HG02938 (cell line): ENCODE results near the gene GNAZ.

ENCODE experiments used
- ATAC-seq: cut with Tn5 transposase; IDR thresholded peaks from one replicate; pipeline ENCODE4 v1.9.1; 2021; ENCODE audit warnings: mild to moderate bottlenecking, moderate library complexity; ENCODE audit not compliant: unreplicated experiment

The GNAZ gene

DNA sequence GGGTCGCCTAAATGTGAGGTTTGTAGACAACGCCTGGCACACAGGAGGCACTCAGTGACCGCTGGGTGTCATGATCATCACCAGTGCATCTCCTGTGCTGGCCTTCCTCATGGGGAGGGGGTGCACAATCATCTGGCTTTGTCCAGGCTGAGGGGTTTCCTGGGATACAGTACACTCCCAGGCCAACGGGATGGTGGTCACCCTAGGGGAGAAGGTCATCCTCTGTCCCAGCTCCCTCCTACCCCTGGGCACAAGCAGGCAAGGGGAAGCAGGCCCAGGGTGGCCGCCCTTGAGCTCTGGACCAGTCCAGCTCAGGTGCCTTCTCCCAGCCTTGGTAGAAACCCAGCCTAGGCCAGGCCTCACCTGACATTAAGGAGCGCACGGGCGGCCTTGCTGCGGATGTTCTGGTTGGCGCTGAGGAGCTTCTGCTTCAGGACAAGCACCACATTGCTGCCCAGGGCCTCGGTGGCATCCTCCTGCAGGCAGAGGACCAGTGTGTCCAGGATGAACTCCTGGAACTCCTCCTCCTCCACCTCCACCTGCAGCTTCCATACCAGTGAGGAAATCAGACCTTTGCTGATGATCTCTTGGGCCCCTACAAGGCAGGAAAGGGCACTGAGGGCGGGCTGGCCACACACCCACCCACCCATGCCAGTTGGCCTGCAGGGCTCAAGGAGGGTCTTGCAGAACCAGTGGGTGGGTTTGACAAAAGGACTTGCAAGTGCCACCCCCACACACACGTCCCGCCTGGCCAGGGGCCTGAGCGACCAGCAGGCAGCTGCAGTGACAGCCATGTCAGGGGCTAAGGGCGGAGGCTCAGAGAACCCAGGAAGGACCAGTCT, 6.6 kb upstream of the GNAZ start:
- no peak for ATAC-seq

DNA sequence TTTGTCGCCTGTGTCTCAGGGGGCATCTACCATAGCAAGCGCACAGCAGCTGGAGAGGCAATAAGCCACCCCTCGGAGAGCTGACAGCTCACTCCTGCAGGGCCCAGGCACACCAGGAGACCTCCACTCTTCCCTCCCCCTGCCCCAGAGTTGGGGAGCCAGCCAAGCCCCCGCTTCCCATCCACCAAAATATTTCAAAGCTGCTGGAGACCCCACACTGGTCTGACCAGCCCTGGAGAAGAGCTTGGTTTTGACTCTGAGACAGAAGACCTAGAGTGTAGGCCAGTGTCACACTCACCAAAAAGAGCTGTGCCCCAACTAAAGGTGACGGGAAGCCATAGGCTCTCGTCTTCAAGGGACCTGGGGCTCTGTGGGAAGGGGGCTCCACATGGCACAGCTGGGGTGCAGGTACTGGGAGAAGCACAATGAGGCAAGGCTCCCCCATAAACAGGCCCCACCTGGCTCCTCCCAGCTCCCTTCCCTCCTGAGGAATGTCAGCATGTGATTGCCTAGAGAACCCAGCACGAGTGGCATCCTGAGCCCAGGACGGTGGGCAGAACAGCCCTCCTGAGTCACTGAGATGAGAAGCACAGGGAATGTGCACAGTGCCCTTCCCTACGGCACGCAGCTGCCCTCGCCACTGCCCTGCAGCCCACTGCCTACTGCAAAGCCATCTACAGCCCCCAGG, 5.8 kb upstream of the GNAZ start:
- ATAC-seq: no peak

DNA sequence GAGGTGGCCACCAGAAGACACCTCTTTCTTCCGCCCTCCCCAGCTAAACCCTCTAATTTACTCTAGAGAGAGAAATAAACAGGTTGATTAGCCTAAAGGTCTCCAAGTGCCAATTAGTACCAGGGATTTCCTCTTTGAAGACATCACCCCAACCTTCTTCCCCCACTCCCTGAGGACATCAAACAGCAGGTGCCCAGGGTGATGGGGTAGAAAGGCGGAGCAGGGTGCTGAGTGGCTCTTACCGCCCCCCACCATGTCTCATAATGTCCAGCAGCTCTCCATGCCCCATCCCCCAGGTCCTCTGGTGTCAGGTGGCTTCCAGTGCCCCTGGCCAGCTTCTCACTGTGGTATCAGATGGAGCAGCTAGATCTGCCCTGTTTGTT, 5.3 kb upstream of the GNAZ start:
- no peak for ATAC-seq

DNA sequence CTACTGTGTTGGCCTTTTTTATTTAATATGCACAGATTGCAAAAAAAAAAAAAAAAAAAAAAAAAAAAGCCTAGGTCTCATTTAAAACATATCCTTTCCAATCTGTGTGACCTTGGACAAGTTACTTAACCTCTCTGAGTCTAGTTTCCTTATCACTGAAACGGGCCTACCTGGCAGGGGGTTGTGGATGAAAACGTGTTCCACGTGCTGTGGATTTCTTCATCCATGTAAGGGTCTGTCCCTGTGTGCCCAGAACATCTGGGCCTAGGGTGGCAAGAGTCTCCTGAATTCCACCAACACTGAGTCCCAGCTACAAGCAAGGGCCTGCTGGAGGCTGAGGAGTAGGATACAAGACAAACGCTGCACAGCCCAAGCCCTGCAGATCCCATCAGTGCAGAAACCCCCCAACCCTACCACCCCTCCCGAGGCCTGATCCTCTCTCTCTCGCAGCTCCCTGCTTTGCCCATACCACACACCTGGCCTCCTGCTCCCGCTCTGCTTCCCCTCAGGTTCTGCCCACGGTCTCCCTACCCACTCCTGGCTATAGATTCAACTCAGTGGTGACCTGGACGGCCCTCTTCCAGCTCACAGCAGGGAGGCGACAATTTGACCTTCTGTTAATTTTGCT, 4.7 kb upstream of the GNAZ start:
- ATAC-seq: no peak

DNA sequence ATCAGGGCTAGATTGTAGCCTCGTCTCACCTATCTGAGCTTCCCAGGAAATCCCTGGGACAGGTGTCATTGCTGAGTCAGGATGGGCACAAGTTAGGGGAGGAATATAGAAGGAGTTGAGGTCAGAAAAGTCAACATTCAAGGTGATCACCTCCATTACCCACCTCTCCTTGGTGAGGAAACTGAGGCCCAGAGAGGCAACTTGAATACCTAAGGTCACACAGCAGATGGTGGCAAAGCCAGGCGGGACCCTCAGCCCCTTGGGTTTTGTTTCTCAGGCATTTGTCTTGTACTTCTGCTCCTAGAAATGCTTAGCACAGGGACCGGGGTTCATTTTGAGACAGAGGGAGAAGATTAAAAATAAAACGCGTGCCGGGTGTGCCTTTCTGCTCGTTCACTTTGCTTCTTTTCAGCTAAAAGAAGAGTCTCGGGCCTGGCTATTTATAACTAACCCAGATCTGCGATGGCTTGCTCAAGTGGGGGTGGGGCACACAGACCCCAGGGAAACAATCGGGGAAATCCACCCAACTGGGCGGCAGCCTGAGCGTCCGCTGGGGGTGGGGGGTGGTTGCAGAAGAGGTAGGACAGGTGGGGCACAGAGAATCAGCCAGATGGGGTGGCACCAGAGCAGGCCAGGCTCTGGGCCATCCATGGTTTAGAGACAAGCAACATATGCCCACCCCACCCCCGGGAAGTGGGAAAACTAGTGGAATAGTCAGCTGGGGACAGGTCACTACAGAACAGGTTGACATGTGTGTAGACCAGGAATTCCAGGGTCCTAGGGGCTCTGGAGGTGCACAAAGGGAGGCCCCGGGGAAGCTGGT, 3.9 kb upstream of the GNAZ start:
- no peak for ATAC-seq

DNA sequence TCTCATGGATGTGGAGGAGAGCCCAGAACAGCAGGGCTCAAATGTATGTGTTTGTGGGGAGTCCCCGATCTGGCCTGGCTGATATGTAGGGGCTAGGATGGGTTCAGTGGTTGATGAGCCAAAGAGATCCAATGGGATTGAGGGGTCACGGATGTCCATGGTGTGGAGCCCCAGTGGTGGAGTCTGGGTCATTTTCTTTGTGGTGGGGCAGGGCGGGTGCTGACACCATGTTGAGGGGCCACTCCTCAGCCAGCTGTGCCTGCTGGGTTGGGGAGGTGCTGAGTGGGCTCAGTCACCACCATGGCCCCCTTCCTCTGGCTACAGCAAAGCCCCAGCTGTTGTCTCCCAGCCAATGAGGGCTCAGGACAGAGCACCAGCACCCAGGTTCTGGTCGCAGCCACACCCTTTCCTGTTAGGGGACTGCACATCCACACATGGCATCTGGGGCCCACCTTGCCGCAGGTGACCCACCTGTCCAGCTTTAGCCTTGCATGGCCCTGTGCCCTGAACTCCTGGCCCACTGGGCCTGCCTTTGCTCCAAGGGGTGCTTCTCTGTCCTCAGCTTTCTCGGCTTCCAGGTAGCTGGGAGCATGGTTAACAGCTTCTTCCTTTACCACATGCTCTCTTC, 3.2 kb upstream of the GNAZ start:
- no peak for ATAC-seq

- ATAC-seq: no peak
Observed at GRCh38 chr22:23067691-23068090, 2.6 kb upstream of the GNAZ start.

- ATAC-seq: no peak
Observed at GRCh38 chr22:23068096-23068831, 2.1 kb upstream of the GNAZ start.

DNA sequence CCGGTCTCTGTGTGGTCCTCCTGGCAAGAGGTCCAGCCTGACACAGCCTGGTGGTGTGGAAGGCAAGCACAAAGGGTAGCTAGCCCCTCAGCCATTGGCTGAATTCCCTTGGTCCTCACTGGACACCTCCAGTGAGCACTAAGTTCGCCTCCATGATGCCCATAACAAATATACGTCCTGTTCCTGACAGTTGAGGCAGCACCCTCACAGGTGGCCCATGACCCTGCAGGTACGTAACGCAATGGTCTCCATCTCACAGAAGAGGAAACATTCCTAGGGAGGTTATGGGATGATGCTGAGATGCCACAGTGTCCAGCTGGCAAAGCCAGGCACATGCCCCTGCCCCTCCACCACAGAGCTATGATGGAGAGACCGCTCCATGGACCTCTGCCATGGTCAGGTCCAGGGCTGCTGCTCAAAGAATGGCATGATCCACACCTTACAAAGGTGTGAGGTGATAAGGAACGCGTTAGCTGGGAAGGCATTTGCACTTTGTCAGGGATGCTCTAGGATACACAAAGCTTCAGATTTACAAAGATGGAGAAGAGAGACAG, 1.4 kb upstream of the GNAZ start:
- no peak for ATAC-seq

DNA sequence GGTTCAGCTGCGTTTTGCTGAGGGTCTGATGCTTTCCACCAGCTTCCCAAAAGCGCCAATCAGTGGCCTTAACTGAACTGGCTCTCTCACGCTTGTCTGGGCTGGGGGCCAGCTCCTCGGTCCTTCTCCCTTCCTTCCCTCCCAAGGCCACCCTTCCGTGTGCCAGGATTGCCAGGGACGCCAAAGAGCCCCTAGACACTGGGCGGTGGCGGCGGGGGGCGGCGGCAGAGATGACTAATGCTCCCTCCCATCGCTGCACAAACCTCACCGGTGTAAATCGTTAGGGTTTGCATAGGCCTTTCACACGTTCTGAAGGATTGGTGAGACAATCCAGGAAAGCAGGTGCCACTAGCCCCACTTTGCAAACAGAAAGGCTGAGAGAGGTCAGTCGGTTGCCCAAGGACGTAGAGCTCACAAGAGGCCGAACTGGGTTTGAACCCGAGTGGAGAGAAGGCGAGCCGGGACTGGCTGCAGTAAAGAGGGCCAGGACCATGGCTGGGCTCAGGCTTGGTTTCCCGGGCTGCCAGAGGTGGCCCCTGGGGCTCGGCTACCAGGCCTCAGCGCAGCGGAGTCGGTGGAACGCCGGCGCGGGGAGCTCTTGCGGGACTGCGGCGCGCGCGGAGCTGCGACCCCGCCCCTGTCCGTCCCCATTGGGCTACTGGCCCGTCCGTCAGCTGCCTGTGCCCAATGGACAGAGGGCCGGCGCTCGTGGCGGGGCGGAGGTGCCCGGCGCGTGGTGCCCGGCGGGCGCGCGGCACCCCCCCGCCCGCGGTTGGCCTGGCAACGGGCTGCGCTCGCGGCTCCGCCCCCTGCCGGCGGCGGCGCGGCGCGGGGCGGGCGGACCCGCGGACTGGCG, 589 bp upstream of the GNAZ start:
- ATAC-seq: no peak

GRCh38 chr22:23071230-23072076, 1.1 kb downstream of the GNAZ start:
- no peak for ATAC-seq

DNA sequence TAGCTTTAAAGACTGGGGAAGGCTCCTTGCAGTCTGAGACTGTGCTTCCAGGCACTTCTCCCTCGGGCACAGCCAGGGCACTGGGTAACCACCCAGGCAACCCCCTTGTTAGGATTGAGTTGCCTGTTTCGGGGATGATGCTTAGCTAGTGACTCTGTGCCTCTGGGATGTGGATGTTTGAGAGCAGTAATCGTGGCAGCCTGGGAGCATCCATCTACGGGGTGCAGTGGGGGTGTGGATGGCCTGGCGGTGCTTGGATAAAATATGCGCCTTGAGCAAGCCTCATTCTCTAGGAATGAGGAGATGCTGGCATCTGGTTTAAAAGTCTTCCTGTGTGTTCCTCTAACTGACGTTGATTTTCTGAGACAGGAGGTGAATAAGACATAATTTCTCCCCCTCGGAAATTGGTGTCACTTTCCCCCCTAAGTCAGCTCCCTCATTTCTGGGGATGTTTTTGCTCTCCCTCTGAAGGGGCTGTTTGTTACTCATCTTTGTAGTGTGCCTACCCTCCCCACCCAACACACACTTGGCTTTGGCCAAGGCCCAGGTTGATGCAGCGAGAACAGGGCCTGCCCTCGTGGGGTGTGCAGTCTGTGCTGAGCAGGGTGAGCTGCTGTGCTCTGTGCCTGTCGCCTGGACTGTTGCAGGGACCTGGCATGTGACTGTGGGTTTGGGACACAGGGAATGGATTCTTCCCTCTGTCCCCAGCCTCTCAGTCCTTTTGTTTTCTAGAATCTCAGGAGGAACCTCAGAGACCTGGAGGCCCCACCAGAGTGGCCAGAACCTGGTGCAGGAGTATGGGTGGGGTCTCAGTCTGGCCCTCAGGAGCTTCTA, 2.0 kb downstream of the GNAZ start:
- no peak for ATAC-seq

DNA sequence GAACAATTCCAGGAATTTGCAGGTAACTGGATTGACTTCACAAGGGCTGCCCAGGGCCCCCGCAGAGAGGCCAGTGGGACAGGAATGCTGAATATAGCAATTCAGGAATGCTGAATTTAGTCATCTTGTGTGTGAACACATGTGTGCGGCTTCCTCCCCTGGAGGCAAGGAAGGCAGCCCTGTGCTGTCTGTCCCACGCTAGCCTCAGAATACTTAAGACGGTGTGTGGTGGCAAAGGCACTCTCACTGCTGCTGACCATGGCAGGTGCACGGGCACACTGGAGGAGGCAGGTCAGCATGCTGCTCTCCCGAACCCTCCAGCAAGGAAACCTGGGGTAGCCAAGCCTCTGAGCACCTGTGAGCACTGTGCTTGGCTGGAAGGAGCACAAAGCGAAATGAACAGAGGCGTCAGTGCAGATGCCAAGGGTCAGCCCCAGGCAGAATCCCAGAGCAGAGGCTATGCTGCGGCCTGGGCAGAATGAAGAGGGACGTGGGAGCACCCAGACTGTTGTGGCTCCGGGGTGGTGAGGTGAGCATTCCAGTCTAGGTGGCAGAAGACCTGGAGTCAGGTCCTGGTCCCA, 2.7 kb downstream of the GNAZ start:
- ATAC-seq: no peak

DNA sequence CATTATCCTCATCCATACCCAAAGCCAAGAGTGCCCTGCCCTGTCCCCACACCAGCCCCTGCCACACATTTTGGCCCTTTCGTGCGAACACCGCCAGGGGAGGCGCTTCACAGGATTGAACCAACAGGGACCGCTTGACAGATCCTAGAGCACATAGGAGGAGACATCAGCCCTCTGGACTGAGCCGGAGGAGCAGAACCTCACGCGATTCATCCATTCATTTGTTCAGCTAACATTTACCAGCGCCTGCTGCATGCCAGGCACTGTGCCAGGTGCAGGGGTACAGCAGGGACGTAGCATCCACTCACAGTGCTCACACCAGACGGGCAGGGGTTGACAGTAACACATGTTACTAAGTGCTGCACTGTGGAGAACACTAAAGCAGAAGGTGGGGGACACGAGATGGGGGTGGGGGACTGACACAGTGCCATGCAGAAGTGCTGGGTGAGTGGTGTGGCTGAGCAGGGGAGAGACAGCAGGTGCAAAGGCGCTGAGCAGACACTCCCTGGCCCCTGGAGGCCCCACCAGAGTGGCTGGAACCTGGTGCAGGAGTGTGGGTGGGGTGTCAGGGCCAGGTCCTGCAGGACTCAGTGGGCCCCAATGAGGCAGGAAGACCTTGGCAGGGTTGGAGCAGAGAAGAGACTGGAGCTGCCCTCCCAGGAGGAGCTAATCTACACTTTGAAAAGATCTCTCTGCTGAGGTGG, 3.4 kb downstream of the GNAZ start:
- ATAC-seq: no peak

DNA sequence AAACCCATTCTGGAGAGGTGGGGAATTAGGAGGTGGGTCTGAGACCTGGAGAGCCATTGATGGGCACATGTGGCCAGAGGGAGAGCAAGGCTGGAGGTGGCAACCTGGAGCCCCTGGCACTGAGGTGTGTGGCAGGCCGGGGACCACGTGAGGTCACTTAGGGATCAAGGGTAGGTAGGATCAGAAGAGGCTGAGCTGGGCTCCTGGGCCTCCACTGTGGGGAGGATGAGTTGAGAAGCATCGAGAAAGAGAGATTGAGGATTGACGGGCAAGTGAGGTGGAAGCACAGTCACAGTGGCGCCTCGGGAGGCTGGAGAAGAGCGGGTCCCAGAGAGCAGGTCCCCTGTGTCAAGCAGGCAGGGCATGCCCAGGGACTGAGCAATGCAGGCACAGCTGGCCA, 4.1 kb downstream of the GNAZ start:
- no peak for ATAC-seq

DNA sequence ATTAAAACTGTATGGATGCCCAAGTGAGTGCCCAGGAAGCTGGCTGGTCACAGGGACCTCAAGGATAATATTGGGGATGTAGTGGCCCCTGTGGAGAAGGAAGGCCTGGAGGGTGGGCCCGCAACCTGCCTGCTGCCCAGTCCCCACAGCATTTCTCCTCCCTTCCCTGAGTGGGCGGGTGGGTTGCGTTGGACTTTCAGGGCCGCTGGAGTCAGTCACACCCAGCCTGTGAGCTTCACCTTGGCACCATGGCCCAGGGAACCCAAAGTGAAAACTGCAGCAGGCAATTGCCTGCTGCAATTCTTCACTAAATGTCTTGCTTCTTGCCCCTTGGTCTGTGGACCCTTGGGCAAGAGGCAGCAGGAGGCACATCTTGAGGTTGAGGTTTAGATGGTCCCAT, 4.7 kb downstream of the GNAZ start:
- ATAC-seq: no peak
